NCI-H2196 treated with DMSO at 0.1 percent for 48 hours (cell line): ENCODE measurements around the gene ENC1.
"Not testable (repeated sequence)": the region's sequence is repeated elsewhere in the genome, so short reads cannot be mapped to it uniquely, and the experiment has no call there.

Source experiments
- DNase-seq: peaks from one replicate; lab custom pipeline; 2025; ENCODE audit not compliant: unreplicated experiment; lab: John Stamatoyannopoulos, UW

ENC1 gene

GRCh38 chr5:74640450-74640953 is at the start of gene ENC1:
Gene ENC1 (minus strand): TSS chr5:74640728. CDS start chr5:74636485, 4,243 bp downstream.
- no peak for DNase-seq

- no peak for DNase-seq
These were observed 46.6 kb upstream of the ENC1 start for GRCh38 chr5:74686962-74687751.

DNA sequence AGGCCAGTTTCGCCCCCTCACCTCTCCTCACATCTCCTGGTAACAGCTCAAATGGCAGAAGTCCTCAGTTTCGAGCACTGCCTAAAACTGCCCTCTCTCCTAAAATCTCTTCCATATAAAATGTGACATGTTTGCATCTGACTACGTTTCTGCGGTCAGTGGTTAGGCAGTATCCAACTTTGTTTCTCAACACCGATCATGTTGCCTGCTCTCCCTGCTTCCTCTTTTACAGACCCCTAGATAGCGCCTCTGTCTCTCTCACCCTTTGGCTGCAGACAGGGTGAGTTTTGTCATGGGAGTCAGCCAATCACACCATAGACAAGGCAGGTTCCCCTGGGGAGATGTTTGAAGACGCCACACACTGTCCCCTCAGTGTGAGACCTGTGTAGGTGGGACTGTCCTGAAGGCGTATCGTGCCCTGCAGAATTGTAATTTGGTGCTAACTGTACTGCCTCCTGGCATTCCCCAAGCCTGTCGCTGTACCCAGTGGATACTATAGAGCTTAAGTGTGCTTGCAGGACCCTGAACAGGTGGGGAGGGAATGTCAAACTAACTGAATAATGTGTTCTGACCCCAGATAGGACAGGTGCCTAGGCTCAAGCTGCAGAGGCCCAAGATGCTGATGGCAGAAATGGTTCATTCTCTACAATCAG is 45.6 kb upstream of the ENC1 start:
- no peak for DNase-seq

DNA sequence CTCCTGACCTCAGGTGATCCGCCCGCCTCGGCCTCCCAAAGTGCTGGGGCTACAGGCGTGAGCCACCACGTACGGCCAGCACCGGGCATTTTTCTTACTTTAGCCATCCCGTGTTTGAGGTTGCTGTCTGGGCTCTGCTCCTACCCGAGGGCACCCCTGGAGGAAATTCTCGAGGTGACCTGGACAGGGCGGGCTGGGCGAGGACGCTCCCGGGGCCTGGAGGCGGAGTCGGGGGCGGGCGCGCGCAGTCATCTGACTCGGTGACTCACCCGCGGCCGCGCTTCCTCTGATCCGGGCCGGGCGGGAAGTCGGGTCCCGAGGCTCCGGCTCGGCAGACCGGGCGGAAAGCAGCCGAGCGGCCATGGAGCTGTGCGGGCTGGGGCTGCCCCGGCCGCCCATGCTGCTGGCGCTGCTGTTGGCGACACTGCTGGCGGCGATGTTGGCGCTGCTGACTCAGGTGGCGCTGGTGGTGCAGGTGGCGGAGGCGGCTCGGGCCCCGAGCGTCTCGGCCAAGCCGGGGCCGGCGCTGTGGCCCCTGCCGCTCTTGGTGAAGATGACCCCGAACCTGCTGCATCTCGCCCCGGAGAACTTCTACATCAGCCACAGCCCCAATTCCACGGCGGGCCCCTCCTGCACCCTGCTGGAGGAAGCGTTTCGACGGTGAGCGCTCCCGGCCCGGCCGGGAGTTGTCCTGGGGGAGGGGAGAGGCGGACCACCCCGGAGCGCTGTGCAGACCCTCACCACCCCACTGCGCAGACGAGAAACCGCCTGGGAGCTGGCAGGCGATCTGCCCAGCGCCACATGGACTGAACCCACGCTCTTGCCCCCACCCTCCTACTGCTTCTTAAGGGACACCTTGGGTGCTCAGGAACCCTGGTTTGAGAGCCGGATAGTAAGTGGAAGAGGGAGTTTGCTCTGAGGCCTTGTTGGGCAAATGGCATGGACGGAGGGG is 44.6 kb upstream of the ENC1 start, which contains the start of gene HEXB:
HEXB (plus strand) TSS at position 334 of the 952 bp plus-strand sequence; CDS start at position 362, 28 bp downstream.
- DNase-seq = peak; percentile 26

GRCh38 chr5:74679966-74680365 is 39.4 kb upstream of the ENC1 start:
- DNase-seq = no peak

DNA sequence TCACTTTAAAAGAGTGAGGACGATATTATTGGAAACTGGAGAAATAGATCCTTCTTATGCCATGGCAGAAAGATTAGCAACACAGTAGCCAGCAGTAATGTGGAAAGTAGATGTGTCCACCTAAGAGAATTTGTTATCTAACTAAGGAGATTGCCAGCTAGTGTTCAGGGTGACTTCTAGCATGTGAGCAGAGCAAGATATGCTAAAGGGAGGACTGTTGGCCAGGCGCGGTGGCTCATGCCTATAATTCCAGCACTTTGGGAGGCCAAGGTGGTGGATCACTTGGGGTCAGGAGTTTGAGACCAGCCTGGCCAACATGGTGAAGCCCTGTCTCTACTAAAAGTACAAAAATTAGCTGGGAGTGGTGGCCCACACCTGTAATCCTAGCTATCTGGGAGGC is 38.8 kb upstream of the ENC1 start:
- not testable (repeated sequence) for DNase-seq

DNA sequence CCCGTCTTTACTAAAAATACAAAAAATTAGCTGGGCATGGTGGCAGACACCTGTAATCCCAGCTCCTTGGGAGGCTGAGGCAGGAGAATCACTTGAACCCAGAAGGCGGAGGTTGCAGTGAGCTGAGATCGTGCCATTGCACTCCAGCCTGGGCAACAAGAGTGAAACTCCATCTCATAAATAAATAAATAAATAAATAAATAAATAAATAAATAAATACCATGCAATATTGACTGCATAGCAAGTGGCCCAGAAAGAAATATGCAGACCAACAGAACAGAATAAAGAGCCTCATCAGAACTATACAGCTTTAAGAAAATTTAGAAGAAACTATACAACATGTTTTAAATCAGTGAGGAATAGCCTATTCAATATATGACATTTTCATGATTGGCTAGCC is 37.6 kb upstream of the ENC1 start:
- not testable (repeated sequence) for DNase-seq

DNA sequence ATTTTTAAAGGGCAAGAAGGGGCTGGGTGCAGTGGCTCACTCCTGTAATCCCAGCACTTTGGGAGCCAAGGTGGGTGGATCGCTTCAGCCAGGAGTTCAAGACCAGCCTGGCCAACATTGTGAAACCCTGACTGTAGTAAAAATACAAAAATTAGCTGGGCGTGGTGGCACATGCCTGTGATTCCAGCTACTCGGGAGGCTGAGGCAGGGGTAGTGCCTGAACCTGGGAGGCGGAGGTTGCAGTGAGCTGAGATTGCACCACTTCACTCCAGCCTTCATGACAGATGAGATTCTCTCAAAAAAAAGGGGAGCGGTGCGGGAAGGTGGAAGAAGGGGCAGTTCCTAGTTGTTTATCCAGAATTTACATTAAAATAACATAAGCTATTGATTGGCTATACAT is 35.9 kb upstream of the ENC1 start:
- not testable (repeated sequence) for DNase-seq

DNA sequence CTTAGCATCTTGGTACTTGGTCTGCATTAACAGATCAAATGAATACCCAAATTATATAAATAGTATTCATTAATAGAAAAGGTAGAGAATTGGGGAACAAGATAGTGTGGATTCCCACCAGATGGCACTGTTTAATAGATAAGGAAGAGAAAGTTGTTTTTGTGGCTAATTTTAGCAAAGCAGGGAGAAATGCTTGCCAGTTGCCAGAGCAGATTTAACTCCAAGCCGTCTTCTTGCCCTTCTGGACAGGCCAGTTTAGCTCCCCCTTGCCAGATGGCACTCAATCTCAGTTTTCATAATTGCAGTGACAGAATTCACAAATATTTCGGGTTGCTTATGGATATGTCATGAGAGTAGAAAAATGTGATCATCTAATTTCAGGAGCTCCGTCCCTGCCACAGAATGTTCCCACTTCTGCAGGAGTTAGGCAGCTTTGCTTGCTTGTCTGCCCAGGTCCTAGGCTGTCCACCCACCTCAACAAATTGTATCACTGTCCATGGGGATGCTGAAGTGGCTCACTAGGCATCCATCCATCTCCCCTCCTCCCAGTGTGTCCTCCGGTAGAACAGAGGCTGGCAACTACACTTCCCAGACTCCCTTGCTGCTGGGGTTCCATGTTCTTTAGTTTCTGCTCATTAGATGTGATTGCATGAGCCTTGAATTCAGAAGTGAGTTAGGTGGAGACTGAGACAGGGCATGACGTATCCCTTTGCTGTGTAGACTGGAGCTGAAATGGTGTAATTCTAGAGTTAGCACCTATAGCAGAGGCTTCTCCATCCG is 32.7 kb upstream of the ENC1 start:
- DNase-seq = peak; percentile 9

DNA sequence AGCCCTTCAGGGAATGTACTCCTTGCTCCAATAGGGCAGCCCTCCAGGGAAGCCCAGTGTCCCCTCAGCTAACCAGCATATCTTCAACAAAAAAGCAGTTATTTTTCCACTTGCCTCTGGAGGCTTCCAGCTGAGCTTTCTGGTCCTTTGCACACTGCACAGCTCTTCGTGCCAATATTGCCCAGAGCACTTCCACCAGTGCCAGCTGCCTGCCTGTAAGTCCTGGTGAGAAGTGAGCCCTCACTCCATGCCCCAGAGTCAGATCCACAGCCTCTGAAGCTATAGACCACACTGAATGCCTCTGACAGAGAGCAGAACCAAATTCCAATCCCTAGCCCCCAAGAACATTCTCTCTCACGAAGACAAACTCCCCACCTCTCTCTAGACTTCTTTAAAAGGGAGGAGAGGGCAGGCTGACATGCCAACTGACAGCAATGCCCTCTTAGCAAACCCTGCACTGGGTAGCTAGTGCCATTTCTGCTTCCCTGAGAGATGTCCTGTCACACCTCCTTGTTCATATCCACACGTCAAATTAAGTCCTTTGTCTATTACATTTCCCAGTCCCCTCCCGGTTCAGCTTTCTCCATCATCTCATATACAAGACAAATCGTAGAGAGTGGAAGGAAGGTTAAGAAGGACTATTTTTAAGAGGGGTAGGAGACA is 31.8 kb upstream of the ENC1 start:
- no peak for DNase-seq

DNA sequence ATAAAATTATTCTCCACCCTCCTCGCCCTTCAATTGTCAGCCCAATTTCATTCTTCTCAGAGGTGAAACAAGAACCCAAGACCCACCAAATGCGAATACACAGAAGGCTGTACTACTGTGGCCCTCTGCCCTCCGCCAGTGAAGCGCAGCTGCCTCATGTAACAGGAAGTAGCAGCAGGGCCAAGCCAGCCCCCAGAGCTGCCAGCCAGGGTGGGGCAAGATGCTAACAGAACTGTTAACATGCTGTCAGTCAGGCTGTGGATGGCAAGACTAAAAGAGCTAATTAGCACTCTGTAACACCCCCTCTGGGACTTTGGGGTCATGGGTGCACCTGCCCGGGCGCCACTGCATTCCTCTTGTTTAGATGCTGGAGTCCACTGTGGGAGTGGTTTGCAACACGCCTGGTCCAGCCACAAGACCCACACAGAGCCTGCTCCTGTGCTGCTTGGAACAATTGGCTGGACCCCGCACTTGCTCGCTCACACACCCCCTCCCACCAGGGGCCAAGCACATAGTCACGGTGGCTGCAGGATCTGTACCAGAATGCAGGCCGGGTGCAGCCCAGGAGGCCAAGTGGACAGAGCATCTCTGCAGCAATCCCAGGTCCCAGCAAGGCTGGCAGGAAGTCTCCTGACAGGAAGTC is 30.0 kb upstream of the ENC1 start:
- no peak for DNase-seq

DNA sequence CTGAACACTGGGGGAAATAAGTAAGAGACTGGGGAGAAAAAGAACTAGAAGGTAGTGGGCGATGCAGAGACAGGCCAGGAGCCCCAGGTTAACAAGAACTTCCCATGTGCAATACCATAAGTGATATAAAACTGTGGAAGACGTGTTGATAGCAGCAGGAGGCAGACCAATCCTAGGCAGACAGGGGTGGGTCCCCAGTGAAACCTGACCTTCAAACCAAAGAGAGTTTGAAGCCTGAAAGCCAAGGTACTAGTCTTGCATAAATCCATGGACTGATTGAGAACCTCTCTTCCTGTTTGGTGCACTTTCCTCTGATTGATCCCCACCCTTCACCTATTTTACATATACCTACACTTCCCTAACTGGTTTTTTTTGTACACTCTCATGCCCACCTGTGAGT is 29.3 kb upstream of the ENC1 start:
- no peak for DNase-seq

DNA sequence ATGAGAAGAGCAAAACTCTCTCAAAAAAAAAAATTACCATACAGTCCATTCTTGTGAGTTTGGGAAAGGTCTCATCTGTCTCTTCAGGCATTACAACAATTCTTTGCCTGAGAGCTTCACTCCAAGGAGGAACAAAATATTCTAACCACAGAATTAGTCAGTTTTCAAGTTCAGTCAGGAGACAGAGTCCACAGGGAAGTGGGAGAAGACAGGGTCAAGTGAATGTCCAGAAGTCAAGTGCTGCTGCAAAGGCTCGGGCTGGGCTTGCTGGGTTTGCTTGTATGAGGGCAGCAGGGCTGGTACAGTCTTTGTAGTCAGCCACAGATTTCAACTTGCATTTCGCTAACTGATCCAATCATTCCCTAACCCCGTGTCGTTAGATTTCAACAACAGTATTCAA is 26.9 kb upstream of the ENC1 start:
- no peak for DNase-seq

DNA sequence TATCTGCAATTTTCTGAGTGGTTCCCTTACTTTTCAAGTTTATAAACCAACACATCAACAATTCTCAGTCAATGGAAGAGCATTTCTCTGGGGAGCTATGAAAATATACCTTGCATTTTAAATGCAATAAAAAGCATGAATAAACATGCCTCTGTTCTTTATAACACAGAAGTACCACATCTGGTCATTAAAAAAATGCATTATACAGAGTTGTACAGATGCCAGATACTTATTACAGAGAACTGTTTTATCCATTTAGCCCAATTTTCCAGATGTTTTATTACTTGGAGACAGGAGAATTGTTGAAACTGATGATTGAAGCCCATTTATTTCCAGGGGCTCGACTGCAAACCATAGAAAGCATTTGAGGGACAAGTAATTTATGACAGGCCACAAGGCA is 25.3 kb upstream of the ENC1 start:
- no peak for DNase-seq

- no peak for DNase-seq
These were observed 24.7 kb upstream of the ENC1 start for GRCh38 chr5:74665273-74665672.

DNA sequence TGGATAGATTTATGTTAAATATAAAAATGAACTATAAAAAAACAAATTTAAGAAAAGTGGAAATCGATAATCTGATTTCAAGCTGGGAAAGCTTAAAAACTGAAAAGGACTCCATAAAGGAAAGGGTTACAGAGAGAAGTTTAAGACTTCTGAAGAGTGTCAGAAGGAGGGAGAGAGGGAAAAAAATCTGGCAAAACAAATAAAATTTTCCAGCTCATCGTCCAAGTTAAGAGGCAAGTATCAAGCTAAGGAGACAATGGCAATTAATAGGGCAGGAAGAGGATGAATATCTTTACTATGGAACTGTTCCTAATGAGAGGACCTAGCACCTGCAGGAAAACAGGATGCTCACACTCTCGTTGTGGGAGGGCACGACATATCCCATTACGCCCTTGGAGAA is 24.0 kb upstream of the ENC1 start:
- no peak for DNase-seq

DNA sequence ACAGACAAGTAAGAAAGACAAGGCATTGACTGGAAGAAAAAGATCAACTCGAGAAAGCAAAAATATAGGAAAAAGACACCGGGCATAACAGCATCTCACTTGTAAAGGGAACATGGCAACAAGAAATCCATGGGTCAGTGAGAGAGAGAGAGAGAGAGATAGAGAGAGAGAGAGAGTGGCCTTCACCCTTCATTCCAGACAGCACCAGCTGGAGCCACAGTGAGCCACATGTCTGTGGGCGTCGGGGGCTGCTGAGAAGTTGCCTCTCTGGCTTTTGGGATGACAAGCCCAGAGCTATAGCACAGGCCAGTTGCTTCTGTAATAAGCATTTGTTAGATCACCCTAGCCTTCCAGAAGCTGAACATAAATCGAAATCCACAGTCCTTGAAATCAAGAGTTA is 20.3 kb upstream of the ENC1 start:
- DNase-seq = no peak

DNA sequence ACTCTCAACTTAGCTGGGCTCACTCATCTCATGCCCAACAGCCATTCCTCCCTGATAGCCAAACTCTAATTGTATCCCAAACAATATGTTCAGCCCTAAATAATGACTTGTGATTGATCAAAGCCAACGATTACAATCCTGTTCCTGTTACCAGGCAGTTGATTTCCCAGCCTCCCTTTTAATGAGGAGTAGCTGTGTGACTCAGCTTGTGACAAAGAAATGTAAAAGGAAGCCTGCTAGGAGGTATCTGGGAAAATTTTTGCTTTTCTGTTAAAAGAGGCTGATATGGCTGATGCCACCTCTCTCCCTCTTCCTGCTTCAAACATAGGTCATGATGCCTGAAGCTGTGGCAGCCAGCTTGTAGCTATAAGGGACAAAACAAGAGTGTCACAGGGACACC is 19.6 kb upstream of the ENC1 start:
- DNase-seq = no peak

- no peak for DNase-seq
These were observed 18.6 kb upstream of the ENC1 start for GRCh38 chr5:74659172-74659571.
